IMR-90 (cell line): ENCODE measurements around the gene CDYL2. TPM values are rescaled to one million over a fixed set of nuclear protein-coding genes. Genes with fewer than 3 reads are reported as not detected.

Experiments
- ATAC-seq: fragments of 200-7000 bp; cut with Tn5 transposase; 2 replicates; pipeline ENCODE4 v1.9.1; 2020; ENCODE audit warnings: low read depth, mild to moderate bottlenecking, moderate library complexity
- BruUV-seq: library from RNA; stranded (reverse); fragments of 400-500 nt; replicated peaks from 2 replicates; lab custom pipeline; 2021; lab: Mats Ljungman, UMichigan
- CTCF ChIA-PET: fragments of 300-600 bp; formaldehyde crosslinking; extraction: SDS; loops from one replicate; lab custom pipeline; 2021; ENCODE audit warnings: antibody characterized with exemption; lab: Yijun Ruan, JAX
- POLR2A ChIA-PET: fragments of 300-600 bp; sonication (Branson Sonifier 250); formaldehyde crosslinking; loops from one replicate; lab custom pipeline; 2022; ENCODE audit warnings: antibody characterized with exemption; ENCODE audit not compliant: unreplicated experiment; lab: Charles Lee
- DNase-seq: peaks from one replicate; pipeline ENCODE4 v3.0.0; 2013
- H2AFZ ChIP-seq: replicated peaks from 2 replicates; pipeline ENCODE3; 2013; ENCODE audit warnings: low read length, mild to moderate bottlenecking; ENCODE audit not compliant: poor library complexity
- H2AK5ac ChIP-seq: 2 replicates; pipeline ENCODE4 v1.6.1; 2013; ENCODE audit warnings: low read depth, low read length, inconsistent platforms
- H2AK9ac ChIP-seq: replicated peaks from 2 replicates; pipeline ENCODE3; 2013; ENCODE audit warnings: mild to moderate bottlenecking, low read depth, low read length, moderate library complexity; ENCODE audit not compliant: poor library complexity
- H2BK120ac ChIP-seq: 2 replicates; pipeline ENCODE4 v1.6.1; 2013; ENCODE audit warnings: low read depth, low read length, inconsistent platforms
- H2BK15ac ChIP-seq: 3 replicates; pipeline ENCODE4 v1.6.1; 2013; ENCODE audit warnings: low read depth, low read length, inconsistent platforms
- H2BK20ac ChIP-seq: 2 replicates; pipeline ENCODE4 v1.6.1; 2013; ENCODE audit warnings: low read depth, mild to moderate bottlenecking, inconsistent platforms, low read length, moderate library complexity
- H2BK5ac ChIP-seq: 2 replicates; pipeline ENCODE4 v1.6.1; 2013; ENCODE audit warnings: mild to moderate bottlenecking, low read depth, low read length, inconsistent platforms; ENCODE audit not compliant: poor library complexity, severe bottlenecking
- H3K14ac ChIP-seq: replicated peaks from 2 replicates; pipeline ENCODE4 v1.6.1; 2013; ENCODE audit warnings: low read depth, low read length, inconsistent platforms
- H3K18ac ChIP-seq: 2 replicates; pipeline ENCODE4 v1.6.1; 2013; ENCODE audit warnings: low read depth, low read length, control low read depth
- H3K23ac ChIP-seq: 2 replicates; pipeline ENCODE4 v1.6.1; 2013; ENCODE audit warnings: low read depth, low read length, inconsistent platforms
- H3K27ac ChIP-seq: 2 replicates; pipeline ENCODE4 v1.5.1; 2013; ENCODE audit warnings: mild to moderate bottlenecking, control low read depth, low read length; ENCODE audit not compliant: insufficient read depth
- H3K27me3 ChIP-seq: 2 replicates; pipeline ENCODE4 v1.6.1; 2013; ENCODE audit warnings: low read length; ENCODE audit not compliant: control insufficient read depth, insufficient read depth
- H3K36me3 ChIP-seq: 2 replicates; pipeline ENCODE4 v1.6.1; 2013; ENCODE audit warnings: low read length, mixed read lengths; ENCODE audit not compliant: control insufficient read depth, insufficient read depth
- H3K4ac ChIP-seq: 2 replicates; pipeline ENCODE4 v1.6.1; 2013; ENCODE audit warnings: low read depth, low read length, inconsistent platforms
- H3K4me1 ChIP-seq: 2 replicates; pipeline ENCODE4 v1.6.1; 2013; ENCODE audit warnings: low read length, mixed read lengths; ENCODE audit not compliant: control insufficient read depth, insufficient read depth
- H3K4me2 ChIP-seq: 2 replicates; pipeline ENCODE4 v1.6.1; 2013; ENCODE audit warnings: low read depth, mild to moderate bottlenecking, control low read depth, low read length, moderate library complexity
- H3K4me3 ChIP-seq: 2 replicates; pipeline ENCODE4 v1.5.1; 2013; ENCODE audit warnings: low read depth, mild to moderate bottlenecking, control low read depth, low read length, moderate library complexity; ENCODE audit not compliant: insufficient read depth
- H3K56ac ChIP-seq: 2 replicates; pipeline ENCODE4 v1.6.1; 2013; ENCODE audit warnings: low read length, inconsistent platforms; ENCODE audit not compliant: insufficient read depth; ENCODE audit errors: extremely low read depth
- H3K79me1 ChIP-seq, 2 experiments: 2 replicates each; pipeline ENCODE4 v1.6.1; 2013; ENCODE audit warnings: low read length in 2 of 2, inconsistent platforms in 1 of 2, low read depth in 1 of 2
- H3K9ac ChIP-seq: 2 replicates; pipeline ENCODE4 v1.6.1; 2013; ENCODE audit warnings: low read depth, low read length, control low read depth
- H3K9me1 ChIP-seq: 2 replicates; pipeline ENCODE4 v1.6.1; 2013; ENCODE audit warnings: low read length, inconsistent platforms; ENCODE audit not compliant: insufficient read depth
- H3K9me3 ChIP-seq: 2 replicates; pipeline ENCODE4 v1.6.1; 2013; ENCODE audit warnings: low read length; ENCODE audit not compliant: control insufficient read depth, insufficient read depth
- H4K20me1 ChIP-seq: 2 replicates; pipeline ENCODE4 v1.6.1; 2013; ENCODE audit warnings: low read length, inconsistent platforms; ENCODE audit not compliant: insufficient read depth
- H4K5ac ChIP-seq: 2 replicates; pipeline ENCODE4 v1.6.1; 2013; ENCODE audit warnings: mild to moderate bottlenecking, low read depth, low read length, control low read depth
- H4K8ac ChIP-seq, 2 experiments: 2 replicates each; pipeline ENCODE4 v1.6.1; 2013; ENCODE audit warnings: low read depth in 2 of 2, low read length in 2 of 2, control low read depth in 1 of 2, inconsistent platforms in 1 of 2
- H4K91ac ChIP-seq: 2 replicates; pipeline ENCODE4 v1.6.1; 2013; ENCODE audit warnings: low read depth, low read length, inconsistent platforms; ENCODE audit not compliant: insufficient read depth
- BHLHE40 ChIP-seq: fragments of 150-350 bp; IDR thresholded peaks from 2 replicates; pipeline ENCODE4 v1.6.1; 2016; ENCODE audit warnings: mild to moderate bottlenecking, low read depth, low read length
- CEBPB ChIP-seq: IDR thresholded peaks from 2 replicates; pipeline ENCODE4 v1.6.1; 2012; ENCODE audit warnings: low read depth, low read length, improper control_type of control experiment
- CHD1 ChIP-seq: IDR thresholded peaks from 2 replicates; pipeline ENCODE4 v1.6.1; 2012; ENCODE audit warnings: low read depth, low read length, improper control_type of control experiment
- MAZ ChIP-seq: IDR thresholded peaks from 2 replicates; pipeline ENCODE4 v1.6.1; 2012; ENCODE audit warnings: low read depth, mild to moderate bottlenecking, low read length, improper control_type of control experiment, moderate library complexity, borderline replicate concordance
- MXI1 ChIP-seq: IDR thresholded peaks from 2 replicates; pipeline ENCODE4 v1.6.1; 2012; ENCODE audit warnings: low read depth, mild to moderate bottlenecking, low read length, moderate library complexity, borderline replicate concordance
- NFE2L2 ChIP-seq: fragments of 150-350 bp; IDR thresholded peaks from 2 replicates; pipeline ENCODE4 v1.6.1; 2016; ENCODE audit warnings: low read depth, mild to moderate bottlenecking, low read length
- RFX5 ChIP-seq: IDR thresholded peaks from 2 replicates; pipeline ENCODE4 v1.8.0; 2012; ENCODE audit warnings: low read depth, mild to moderate bottlenecking, low read length, moderate library complexity
- SMC3 ChIP-seq: fragments of 150-350 bp; IDR thresholded peaks from 2 replicates; pipeline ENCODE4 v1.6.1; 2016; ENCODE audit warnings: low read depth, mild to moderate bottlenecking, antibody characterized with exemption, low read length, moderate library complexity
- WGBS, 2 experiments: methylation state at CpG; one replicate each; pipeline versions ENCODE4 v1.1.5 to v1.1.7; 2013; ENCODE audit warnings: missing lambda C conversion rate in 2 of 2; ENCODE audit not compliant: insufficient read length in 1 of 2; ENCODE audit errors: extremely low coverage in 2 of 2; 5-methylcytosine and 5-hydroxymethylcytosine counted together
- dilution Hi-C: fragments of 300-500 bp; cut with HindIII; formaldehyde crosslinking; loops from one replicate; pipeline ENCODE4 v1.14.3; 2018; ENCODE audit warnings: low sequenced_read_pairs; ENCODE audit not compliant: unreplicated experiment
- in situ Hi-C: fragments of 300-500 bp; cut with MboI; formaldehyde crosslinking; loops from 3 replicates; pipeline ENCODE4 v1.14.3; 2019; ENCODE audit warnings: low sequenced_read_pairs, inconsistent platforms, mixed read lengths
- intact Hi-C: fragments of 100-400 bp; cut with micrococcal nuclease; formaldehyde crosslinking; loops from 2 replicates; pipeline ENCODE4 v1.10.0; 2022
- polyA plus RNA-seq, 3 experiments: library from polyadenylated mRNA; depleted of rRNA; stranded (reverse); fragments of >200 nt; gene quantifications; 2 replicates each; pipeline ENCODE4 v1.2.3, GENCODE V29; 2012; ENCODE audit warnings: low replicate concordance in 1 of 3
- total RNA-seq: library from RNA; depleted of rRNA; stranded (reverse); fragments of >200 nt; gene quantifications from 2 replicates; pipeline ENCODE4 v1.2.3, GENCODE V29; 2012
- TF ChIP-seq, protein P1 (sequence below): conservative IDR thresholded peaks from 2 replicates; pipeline ENCODE4 v1.5.1; 2012; ENCODE audit warnings: mild to moderate bottlenecking, low read depth, low read length, improper control_type of control experiment

Gene CDYL2
- total and polyA plus RNA-seq, 2 of the 4 experiments (the other 2 are of a cell fraction): 1.2 to 3.9 TPM

DNA sequence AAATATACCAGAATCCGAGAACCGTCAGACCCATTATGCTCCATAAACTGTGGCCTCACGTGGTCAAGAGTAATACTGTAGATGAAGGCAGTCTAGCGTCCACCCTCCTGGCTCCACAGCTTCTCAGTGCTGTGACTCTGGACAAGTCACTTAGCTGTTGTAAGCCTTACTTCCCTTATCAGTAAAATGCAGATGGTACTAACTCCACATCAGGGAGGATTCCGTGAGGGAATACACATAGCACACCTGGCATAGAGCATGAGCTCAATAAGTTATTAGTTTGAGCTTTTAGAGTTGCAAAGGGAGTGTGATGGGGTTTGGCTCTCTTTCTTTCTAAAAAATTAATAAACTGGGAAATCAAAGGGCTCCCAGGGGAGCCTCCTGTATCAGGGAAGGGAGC, 49.9 kb downstream of the CDYL2 start:
- H4K5ac ChIP-seq: no peak overlapping the region
- no peaks in the 10 kb centered on the region for H3K36me3 ChIP-seq
- no peak overlapping the region for H4K8ac ChIP-seq
- no peak overlapping the region for H3K14ac ChIP-seq
- no peak overlapping the region for H3K27ac ChIP-seq
- TF ChIP-seq RFX5 (no peak), CHD1 (no peak), MAZ (no peak), NFE2L2 (no peak), MXI1 (no peak), BHLHE40 (no peak), SMC3 (no peak), CEBPB (no peak)
- TF ChIP-seq, protein P1, sequence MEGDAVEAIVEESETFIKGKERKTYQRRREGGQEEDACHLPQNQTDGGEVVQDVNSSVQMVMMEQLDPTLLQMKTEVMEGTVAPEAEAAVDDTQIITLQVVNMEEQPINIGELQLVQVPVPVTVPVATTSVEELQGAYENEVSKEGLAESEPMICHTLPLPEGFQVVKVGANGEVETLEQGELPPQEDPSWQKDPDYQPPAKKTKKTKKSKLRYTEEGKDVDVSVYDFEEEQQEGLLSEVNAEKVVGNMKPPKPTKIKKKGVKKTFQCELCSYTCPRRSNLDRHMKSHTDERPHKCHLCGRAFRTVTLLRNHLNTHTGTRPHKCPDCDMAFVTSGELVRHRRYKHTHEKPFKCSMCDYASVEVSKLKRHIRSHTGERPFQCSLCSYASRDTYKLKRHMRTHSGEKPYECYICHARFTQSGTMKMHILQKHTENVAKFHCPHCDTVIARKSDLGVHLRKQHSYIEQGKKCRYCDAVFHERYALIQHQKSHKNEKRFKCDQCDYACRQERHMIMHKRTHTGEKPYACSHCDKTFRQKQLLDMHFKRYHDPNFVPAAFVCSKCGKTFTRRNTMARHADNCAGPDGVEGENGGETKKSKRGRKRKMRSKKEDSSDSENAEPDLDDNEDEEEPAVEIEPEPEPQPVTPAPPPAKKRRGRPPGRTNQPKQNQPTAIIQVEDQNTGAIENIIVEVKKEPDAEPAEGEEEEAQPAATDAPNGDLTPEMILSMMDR: no peak
- H3K9ac ChIP-seq: no peak overlapping the region
- ATAC-seq (no peak), DNase-seq (no peak)
- dilution Hi-C loops: no loop called here
- no peak overlapping the region for H3K4me3 ChIP-seq
- 0 out of 2 replicates have a peak, but pooled peaks cover 5% of the 10 kb centered on the region for H4K20me1 ChIP-seq
- no peak overlapping the region for H3K56ac ChIP-seq
- H2AK5ac ChIP-seq: no peak overlapping the region
- no CpG with 5 or more reads among the region's 5 CpGs for WGBS, 2 experiments
- no peak overlapping the region for H2BK120ac ChIP-seq
- CTCF ChIA-PET: no interaction called here
- no peak overlapping the region for H2AFZ ChIP-seq
- no peaks in the 10 kb centered on the region for H3K27me3 ChIP-seq
- no peak overlapping the region for H2BK20ac ChIP-seq
- no peak overlapping the region for H3K4me2 ChIP-seq
- in situ Hi-C loops: no loop called here
- H3K4ac ChIP-seq: no peak overlapping the region
- no peak overlapping the region for H2AK9ac ChIP-seq
- H3K23ac ChIP-seq: no peak overlapping the region
- no peak overlapping the region for H2BK5ac ChIP-seq
- no peak overlapping the region for H4K91ac ChIP-seq
- POLR2A ChIA-PET: no interaction called here
- peaks cover 0 to 3% of the 10 kb centered on the region in 2 experiments; a peak in 1 of 4 replicates for H3K79me1 ChIP-seq
- intact Hi-C loops: no loop called here
- no peak overlapping the region for H2BK15ac ChIP-seq
- H3K9me3 ChIP-seq: peaks cover 2% of the 10 kb centered on the region; the same call in 1 of the 2 replicates
- 0 out of 2 replicates have a peak, but pooled peaks cover 3% of the 10 kb centered on the region for H3K9me1 ChIP-seq
- H3K18ac ChIP-seq: no peak overlapping the region
- BruUV-seq: no TSS peak
- no peaks in the 10 kb centered on the region for H3K4me1 ChIP-seq
